Anterior cingulate cortex (tissue), 58 donors: ENCODE measurements around the gene BTBD1.
"Not testable (repeated sequence)": the region's sequence is repeated elsewhere in the genome, so short reads cannot be mapped to it uniquely, and the experiment has no call there.

Experiments used
- DNase-seq, 58 donors: peaks; one replicate each; lab custom pipeline; 2025; lab: John Stamatoyannopoulos, UW

The BTBD1 gene

DNA sequence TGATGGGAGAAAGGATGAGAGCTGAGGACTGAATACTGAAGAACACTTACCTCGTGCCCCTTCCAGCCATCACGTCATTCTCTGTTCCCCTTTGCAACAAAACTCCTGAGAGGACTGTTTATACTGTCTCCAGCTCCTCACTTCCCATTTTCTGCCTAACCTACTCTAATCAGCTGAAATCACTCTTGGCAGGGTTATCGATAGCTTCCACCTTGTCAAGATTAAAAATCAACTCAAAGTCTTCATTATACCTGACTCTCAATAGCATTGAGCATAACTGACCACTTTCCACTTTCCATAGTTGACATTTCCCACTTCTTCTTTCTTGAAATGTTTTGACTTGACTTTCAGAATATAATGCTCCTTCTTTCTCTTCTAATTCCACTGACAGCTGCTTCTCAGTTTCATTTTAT, 4.3 kb downstream of the BTBD1 start:
- no peak for DNase-seq

DNA sequence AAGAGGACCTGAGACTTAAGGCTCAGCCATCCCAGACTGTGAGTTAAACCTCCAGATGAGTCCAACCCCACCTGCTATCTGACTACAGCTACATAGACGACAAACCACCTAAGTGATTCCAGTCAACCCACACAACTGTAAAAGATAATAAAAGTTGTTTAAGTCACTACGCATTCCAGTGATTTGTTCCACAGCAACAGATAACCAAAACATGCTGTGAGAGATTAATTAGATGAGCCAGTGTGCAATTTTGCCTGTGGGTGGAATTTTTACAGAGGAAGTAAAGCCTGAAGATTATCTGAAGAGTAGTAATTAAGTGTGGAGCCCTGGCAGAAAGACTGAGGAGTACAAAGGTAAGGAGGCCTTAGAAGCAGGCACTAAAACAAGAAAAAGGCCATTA, 5.4 kb downstream of the BTBD1 start:
- no peak for DNase-seq

DNA sequence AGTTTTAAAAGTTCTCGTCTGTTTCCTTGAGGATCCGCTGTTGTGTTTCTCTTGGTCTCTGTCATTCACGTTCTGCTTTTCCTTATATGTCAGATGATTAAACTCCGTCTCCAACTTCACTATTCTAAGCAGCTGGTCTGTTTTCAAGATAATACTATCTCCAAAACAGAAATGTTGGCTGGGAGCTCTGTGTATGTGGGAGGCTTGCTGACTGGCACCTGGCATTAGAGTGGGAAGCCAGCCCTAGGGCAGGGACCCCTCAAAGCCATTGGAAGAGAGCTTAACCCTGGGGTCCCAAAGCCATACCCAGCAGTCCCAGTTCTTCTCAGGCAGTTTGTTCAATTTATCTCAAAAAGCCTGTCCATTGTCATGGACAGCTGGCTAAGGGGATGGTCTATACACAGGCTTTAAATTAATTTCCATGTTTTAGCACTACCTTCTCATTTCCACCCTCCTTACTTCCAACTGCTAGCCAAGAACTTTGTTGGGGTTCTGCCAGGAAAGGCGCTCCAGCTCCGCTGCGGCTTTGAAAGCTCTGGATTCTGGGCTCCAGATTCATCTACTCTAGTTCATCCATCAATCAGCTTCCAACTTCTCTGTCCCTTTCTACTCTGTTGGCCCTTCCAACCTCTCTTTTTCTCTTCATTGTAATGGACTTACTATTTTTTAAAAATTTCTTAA, 9.2 kb downstream of the BTBD1 start:
- peak in 11 of 58 donors; percentile 3 to 46 (median 11) for DNase-seq

DNA sequence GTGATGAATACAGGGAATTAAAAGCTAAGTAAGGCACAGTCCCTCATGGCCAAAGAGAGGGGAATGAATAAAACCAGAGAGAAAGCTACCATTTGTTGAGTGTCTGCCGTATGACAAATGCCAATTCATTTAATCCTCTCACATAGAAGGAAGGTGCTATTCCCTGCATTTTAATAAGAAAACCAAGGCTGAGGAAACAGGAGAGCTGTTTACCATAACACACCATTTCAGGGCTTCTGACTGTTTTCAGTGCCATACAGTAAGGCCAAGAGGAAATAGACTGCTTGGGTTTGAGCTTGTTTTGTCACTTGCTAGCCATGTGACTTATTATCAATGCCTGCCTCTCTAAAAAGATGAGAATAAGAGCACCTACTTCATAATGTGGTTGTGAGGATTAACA, 10.1 kb downstream of the BTBD1 start:
- DNase-seq = no peak

DNA sequence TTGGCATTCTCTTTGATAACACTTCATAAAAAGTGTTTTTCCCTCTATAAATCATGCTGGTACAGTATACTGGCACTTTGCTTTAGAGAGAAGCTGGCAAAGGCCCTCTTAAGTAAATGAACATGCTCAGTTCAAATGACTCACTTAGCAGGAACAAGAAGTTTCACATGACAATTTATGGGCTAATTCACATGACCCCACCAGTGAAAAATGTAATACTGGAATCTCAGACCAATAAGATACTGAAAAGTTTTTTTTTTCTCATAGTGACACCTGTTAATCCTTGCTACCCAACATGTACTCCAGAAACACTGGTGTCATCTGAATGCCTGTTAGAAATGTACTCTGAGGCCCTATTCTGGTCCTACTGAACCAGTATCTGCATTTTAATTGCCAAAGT, 13.9 kb downstream of the BTBD1 start:
- no peak for DNase-seq

DNA sequence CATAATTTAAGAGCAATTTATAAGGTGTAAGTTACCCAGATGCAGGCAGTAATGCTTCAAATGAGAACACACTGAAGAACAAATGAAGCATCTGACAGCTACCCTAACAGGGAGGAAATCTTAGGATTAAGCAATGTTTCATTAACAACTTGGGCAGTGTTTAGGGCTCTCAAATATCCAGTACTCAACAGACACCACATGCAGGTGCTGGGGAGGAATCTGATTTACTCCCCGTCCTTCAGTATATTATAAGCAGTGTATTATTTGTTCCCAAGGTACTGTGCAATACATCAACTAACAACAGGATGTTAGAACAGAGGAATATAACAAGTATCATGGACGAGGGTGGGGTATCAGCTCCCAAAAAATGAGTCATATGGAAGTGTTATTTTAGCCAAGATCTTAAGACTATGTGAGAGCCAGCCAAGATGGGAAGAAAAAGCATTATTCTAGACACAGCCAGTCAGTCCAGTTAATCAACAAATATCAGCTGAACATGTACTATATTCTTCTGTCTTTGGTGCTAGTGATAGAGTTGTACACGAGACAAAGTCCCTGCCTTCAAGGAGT, 20.4 kb downstream of the BTBD1 start:
- peak in 1 of 58 donors; percentile 32 for DNase-seq

DNA sequence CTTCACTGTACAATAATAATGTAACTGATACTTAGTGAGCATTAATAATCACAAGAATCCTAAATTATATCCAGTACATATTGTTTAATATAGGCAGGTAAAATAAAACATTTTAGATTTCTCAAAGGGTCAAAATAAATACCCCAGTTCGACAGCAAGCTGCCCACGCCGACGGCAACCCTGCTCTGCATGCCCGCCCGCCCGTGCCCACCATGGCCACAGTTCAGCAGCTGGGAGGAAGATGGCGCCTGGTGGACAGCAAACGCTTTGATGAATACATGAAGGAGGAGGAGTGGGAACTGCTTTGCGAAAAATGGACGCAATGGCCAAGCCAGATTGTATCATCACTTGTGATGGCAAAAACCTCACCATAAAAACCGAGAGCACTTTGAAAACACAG, 22.9 kb downstream of the BTBD1 start:
- DNase-seq = no peak

DNA sequence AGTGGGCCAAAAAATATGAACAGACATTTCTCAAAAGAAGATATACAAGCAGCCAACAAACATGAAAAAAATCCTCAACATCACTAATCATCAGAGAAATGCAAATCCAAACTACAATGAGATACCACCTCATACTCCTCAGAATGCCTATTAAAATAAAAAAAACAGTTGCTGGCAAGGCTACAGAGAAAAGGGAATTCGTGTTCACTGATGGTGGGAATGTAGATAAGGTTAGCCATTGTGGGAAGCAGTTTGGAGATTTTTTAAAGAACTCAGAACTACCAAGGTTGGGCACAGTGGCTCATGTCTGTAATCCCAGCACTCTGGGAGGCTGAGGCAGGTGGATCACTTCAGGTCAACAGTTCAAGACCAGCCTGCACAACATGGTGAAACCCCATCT, 27.8 kb downstream of the BTBD1 start:
- no peak for DNase-seq

DNA sequence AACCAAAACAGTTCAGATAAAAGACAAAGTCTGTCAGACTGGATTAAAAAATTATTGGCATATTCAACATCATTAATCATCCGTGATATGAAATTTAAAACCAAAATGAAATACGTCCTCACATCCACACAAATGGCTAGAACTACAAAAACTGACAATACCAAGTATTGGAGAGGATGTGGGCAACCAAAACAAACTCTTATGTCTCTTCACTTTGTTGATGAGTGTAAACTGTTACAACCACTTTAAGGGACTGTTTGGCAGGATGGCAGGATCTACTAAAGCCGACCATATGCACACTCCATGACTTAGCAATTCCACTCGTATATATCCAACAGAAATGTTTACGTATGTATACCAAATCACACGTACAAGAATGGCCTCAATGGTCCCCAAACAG, 30.8 kb downstream of the BTBD1 start:
- DNase-seq = no peak

DNA sequence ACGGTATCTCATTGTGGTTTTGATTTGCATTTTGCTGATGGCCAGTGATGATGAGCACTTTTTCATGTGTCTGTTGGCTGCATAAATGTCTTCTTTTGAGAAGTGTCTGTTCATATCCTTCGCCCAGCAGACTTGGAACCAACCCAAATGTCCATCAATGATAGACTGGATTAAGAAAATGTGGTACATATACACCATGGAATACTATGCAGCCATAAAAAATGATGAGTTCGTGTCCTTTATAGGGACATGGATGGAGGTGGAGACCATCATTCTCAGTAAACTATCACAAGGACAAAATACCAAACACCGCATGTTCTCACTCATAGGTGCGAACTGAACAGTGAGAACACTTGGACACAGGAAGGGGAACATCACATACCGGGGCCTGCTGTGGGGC, 35.8 kb downstream of the BTBD1 start:
- not testable (repeated sequence) for DNase-seq

DNA sequence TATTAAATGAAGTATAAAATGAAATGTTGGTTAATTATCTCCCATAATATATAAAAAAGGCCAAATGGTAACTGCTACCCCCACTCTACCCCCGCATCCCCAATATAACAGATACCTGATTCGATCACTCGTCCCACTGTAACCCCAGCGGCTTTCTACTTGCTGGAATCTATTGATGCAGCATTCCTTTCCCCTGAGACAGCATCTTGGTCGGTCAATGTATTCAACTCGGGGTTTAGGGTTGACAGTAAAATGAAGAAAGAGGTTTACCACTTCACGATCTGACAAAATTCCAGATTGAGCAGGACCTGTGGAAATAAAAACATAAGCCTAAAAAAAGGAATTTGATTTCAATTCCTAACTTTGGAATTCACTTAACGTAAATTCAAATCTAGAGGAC, 37.0 kb downstream of the BTBD1 start:
- DNase-seq = no peak

DNA sequence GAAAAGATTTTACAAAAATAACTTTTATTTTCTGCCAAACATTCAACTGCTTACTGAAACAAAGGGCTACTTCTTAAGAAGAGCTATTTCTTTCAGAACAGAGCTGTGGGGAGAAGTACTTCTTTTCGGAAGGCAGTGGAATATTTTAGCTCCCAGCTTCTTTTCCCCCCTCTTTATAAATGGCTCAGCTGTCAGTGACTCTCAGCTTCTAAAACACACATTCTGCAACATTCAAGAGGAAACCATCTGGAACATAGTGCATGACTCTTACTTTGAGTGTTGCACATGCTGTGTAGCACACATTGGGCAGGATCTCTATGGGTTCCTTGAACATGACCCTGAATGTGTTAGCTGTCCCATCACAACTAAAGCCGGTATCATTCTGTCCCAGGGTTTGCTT, 48.6 kb downstream of the BTBD1 start:
- peak in 3 of 58 donors; percentile 4 to 34 (median 26) for DNase-seq

DNA sequence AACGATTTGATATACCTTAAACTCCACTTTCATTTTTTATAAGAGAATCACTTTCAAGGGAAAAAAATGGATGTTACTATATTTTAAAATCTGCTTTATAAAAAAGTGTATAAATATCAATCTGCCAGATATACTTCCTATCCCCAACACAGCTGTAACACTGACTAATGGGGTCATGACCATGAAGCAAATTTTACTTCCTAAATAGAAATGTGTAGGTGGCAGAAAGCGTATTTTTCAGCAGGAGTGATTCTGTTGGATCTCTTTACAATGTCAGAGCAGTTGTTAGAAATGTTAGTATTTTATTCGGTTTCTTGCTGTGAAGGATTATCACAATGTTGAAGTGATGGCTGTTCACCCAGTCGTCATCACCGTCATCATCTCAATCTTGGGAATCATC, 50.1 kb downstream of the BTBD1 start:
- DNase-seq = no peak

DNA sequence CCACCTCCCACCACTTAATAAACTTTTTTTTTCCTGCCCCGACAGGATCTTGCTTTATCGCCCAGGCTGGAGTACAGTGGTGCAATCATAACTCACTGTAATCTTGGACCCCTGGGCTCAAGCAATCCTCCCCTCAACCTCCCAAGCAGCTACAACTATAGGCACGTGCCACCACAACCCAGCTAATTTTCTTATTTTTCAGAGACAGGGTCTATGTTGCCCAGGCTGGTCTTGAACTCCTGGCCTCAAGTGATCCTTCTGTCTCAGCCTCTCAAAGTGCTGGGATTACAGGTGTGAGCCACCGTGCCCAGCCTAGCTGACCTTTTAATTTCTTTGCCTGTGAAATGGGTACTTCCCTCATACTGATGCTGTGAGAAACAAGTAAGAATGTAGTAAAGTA, 51.7 kb downstream of the BTBD1 start:
- no peak for DNase-seq

DNA sequence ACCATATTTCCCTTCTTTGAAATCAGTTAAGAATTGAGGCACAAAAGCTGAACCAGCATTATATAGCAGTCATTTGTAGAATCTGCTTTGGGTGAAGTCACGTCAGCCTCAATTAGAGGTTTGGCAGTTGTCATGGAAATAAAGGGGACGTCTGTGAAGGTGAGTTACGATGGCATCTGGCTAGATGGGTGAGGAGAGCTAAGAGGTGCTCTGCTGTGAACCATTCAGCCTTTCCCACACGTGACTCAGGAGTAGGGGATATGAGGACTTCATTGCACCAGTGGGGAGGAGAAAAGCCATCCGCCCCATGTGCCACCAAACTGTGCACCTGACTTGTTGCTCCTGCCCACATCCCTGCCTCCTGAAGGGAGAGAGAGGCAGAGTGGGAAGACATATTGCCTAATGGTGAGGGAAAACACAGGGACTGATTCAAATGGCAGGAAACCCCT, 52.8 kb downstream of the BTBD1 start:
- no peak for DNase-seq

DNA sequence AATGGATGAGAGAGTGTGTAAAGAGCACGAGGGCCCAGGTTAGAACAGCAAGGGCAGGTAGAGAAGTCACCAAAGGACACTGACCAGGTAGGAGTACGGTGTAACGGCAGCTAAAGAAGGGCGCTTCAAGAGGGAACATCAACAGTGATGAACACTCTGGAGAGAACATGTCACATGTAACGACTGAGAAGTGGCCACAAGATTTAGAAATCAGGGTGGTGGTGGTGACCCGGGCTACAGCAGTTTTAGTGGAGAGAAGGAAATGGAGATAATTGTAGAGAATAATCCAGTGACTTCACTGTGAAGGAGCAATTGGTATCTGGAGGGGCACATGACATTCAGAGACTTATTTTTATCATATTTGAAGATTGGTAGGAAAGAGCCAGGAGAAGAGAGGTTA, 54.4 kb downstream of the BTBD1 start:
- DNase-seq = no peak

DNA sequence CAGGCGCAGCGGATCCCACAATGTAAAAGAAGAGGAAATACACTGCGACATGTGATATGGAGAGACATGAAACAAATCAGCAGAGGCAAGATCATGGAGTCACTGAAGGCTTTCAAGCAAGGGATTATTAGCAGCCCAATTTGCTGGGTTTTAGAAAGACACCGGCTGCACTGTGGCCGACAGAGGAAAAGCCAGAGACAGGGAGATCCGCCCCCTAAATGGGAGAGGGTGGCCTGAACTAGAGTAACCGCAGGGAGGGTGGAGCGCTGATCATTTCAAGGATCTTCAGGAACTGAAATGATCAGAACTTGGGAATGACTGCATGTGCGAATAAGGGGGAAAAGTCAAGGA, 55.0 kb downstream of the BTBD1 start:
- no peak for DNase-seq

DNA sequence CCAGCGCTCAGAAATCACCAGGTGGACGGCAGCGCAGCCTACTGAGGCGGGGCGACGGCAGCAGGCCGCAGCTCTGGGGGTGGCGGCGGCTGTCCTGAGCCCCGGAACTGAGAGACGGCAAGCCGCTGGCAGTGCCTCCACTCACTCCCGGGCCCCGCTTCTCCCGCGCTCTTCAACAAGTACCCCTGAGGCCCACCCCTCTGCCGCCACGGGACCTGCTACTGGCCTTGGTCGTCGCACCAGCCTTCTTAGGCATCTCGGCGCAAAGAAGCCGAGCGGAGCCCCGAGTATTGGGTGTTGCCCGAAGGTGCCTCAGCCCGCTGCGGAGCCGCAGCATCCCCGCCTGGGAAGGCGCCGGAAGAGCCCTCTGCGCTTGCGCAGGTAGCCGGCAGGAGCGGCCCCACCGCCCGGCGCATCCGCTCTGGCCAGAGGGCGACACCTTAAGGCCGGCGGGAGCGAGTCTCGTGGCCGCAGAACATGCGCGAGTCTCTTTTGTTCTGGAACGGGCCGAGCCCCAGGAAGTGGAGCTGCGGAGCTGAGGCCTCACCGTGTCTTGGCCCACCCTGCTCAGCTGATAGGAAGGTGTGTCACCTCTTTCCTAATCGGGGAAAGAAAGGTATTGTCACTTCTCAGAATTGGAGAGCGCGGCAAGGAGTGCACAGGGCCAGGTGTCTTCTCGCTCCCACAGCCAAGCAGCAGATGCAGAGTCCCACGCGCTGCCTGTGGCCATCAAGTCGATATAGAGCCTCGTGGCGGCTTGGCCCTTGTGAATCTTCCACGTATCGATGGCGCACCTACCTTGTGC, 55.6 kb downstream of the BTBD1 start, which contains the start of gene C15orf40:
Gene C15orf40 (minus strand): TSS at position 369 of the 805 bp plus-strand sequence. CDS start 32 bp downstream, at position 337.
- peak; percentile 34 to 95 (median 84) for DNase-seq

DNA sequence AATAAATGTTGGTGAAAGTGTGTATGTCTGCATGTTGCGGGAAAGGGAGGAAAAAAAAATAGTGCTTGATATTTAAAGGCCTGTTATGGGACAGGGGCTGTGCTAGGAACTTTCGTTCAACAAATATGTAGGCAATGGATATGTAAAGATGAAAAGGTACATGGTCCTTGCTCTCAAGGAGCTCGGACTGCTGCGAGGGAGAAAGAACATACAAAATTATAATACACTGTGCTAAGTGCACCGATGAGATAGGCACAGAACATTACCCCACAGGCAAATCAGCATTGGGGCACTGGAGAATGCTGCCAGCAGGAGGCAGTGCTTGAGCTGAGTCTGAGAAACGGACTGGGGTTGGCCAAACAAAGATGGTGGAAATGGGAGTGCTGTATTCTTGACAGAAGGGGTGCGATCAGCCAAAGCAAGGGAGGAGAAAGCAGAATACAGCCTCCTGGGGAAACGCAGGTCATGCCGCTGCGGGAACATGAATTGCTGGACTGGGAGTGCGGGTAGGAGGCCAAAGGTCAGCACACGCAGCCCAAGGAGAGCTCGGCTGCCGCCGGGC, 56.3 kb downstream of the BTBD1 start:
- peak in 55 of 58 donors; percentile 21 to 81 (median 59) for DNase-seq

DNA sequence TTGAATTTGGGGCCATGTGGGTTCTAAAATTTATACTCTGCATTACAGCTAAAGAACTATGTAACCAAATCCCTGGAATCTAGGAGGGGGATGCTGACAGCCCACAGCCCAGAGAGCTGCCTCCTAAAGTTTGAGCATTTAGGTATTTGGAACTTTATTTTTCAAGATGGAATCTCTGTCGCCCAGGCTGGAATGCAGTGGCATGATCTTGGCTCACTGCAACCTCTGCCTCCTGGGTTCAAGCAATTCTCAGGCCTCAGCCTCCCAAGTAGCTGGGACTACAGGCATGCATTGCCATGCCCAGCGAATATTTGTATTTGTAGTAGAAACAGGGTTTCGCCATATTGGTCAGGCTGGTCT, 66.4 kb downstream of the BTBD1 start:
- DNase-seq = not testable (repeated sequence)
